NOMO-1 treated with DMSO at 0.1 percent for 48 hours (cell line): ENCODE results near the gene KCNJ4.

Source experiments
- DNase-seq: peaks from one replicate; lab custom pipeline; 2025; ENCODE audit not compliant: unreplicated experiment; lab: John Stamatoyannopoulos, UW

Gene KCNJ4

DNA sequence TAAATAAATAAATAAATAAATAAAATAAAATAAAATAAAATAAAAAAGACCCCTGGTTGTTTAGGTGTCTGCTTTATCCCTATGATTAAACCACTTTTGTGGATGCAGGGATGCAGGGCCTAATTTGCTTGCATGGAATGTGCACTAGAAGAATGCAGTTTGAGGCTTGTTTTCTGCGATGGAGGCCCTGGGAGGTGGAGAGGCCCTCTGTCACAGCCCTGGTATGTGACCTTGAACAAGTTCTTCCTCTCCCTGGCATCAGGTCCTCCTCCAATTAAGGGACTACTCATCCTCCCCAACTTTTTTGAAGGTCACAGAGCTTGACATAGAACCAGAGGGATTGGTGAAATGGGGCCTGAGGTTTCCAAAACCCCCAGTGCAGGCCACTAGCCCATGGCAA is 22.7 kb downstream of the KCNJ4 start:
- no peak for DNase-seq

DNA sequence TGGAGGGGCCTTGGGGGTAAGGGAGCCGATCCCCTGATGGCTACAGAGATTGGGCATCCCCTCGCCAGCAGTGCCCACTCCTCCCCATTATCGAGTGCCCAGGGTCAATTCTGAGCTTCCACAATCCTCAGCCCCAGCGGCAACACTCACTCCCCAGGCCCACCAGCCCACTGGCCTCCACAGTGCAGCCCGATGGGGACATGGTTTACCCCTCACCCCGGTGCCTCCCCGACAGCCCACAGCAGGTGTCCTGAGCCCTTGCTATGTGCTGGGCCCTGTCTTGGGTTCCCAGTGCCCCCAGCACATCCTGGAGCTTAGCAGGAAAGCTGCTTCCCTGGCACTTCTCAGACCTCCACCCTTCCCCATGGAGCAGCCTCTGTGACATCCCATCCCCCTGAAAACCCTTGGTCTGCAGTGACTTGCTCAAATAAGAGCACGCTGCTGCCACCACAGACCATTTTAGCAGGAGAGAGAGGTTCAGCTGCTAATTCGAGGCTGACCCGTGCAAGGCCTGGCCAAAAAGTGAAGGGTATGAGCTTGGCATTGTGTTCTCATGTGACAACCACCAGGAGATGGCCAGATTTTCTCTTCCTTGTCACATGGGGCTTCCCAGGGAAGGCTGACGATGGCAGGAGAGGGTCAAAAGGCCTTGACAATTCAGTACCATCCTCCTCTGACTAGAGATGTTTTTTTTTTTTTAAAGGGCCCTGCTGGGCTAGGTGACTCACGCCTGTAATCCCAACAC is 23.6 kb downstream of the KCNJ4 start:
- no peak for DNase-seq

DNA sequence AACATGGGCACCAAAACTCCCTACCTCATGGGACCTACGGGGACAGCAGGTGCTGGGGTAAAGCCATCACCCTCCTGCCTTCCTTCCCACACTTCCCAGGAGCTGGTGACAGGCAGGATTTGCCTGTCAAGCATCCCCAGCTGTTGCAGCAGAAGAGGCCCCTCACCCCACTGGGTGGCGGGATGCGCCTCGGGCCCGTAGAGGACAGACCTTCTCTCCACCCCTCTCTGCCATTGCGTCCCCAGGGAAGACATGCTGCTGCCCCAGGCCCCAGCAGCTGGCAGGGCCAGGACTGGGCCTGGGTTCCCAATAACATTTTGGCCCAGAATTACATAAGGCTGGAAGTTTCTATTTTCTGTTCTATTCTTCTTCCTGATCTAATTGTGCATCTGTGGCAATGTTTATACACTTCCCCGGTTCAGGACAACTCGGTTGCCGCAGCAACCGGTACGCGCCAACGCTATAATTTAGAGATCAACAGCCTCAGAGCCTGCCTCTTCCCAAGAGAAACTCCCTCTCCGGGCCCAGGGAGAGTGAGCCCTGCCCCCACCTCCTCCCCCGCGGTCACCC is 25.4 kb downstream of the KCNJ4 start:
- no peak for DNase-seq

DNA sequence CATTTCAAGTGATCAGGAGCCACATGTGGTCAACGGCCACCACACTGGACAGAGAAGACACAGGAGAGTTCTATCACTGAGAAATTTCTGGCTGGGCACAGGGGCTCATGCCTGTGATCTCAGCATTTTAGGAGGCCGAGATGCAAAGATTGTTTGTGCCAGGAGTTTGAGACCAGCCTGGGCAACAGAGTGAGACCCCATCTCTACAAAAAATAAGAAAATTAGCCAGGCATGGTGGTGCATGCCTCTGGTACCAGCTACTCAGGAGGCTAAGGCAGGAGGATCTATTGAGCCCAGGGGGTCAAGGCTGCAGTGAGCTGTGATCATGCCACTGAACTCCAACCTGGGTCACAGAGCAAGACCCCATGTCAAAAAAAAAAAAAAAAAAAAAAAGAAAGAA is 26.3 kb downstream of the KCNJ4 start:
- no peak for DNase-seq

DNA sequence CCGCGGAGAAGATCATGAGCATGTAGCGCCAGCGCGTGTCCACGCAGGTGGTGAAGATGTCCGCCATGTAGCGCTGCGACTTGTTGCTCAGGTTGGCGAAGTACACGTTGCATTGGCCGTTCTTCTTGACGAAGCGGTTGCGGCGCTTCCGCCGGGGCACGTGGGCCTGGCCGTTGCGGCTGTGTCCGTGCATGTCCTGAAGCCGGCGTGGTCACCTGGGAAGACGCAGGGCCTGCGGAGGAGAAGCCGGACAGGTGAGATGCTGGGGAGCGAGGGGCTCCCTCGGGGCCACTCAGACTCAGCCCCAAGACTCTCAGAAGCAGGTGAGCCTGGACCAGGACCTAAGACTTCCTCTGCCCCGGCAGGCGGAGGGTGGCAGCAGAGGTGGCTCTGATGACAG is 27.1 kb downstream of the KCNJ4 start:
- no peak for DNase-seq

DNA sequence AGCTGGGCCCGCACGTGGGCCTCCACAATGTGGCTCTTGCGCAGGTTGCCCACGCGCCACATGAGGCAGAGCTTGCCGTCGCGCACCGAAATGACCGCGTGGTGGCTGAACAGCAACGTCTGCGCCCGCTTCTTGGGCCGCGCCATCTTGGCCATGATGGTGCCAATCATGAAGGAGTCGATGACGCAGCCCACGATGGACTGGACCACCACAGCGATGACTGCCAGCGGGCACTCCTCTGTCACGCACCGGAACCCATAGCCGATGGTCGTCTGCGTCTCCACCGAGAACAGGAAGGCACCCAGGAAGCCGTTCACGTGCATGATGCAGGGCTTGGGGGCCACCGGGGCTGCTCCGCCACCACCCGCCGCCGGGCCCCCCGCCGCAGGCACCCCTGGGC is 27.5 kb downstream of the KCNJ4 start:
- DNase-seq = no peak

DNA sequence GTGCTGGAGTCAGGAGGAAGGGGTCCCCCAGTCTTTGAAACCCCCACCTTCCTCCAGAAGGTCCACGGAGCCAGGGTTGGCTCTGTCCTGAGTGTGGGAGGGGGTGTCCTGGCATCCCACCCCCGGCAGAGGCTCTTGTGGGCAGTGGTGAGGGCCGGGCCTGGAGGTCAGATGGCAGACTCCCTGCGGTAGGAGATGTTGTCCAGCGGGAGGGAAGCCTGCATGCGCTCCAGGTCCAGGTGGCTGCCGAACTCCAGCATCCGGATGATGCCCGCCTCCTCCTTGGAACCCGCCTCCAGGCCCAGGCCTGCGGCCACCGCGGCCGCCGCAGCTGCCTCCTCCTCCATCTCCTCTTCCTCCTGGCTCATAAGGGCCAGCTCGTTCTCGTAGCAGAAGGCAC is 28.4 kb downstream of the KCNJ4 start:
- DNase-seq = no peak

DNA sequence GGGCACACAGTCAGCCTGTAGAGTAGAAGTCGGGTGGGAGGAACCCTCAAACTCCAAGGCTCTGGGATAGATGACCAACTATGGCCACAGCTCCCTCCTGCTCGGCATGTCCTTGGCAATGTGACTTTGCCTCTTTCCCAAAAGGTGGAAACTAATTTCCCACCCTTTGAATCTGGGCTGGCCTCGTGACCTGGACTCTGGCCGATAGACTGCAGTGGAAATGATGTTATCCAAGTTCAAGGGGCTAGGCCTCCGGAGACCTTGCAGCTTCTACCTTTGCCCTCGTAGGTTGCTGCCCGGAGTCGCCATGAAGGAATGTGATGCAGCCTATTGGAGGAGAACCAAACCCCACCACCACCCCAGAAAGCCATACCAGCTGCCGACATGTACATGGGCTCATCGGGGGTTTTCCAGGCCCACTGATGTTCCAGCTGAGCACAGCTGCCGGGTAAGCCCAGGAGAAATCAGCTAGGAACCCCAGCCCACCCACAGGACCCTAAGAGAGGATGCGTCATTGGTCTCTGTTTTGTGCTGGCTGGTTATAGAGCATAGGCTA is 30.4 kb downstream of the KCNJ4 start:
- no peak for DNase-seq

DNA sequence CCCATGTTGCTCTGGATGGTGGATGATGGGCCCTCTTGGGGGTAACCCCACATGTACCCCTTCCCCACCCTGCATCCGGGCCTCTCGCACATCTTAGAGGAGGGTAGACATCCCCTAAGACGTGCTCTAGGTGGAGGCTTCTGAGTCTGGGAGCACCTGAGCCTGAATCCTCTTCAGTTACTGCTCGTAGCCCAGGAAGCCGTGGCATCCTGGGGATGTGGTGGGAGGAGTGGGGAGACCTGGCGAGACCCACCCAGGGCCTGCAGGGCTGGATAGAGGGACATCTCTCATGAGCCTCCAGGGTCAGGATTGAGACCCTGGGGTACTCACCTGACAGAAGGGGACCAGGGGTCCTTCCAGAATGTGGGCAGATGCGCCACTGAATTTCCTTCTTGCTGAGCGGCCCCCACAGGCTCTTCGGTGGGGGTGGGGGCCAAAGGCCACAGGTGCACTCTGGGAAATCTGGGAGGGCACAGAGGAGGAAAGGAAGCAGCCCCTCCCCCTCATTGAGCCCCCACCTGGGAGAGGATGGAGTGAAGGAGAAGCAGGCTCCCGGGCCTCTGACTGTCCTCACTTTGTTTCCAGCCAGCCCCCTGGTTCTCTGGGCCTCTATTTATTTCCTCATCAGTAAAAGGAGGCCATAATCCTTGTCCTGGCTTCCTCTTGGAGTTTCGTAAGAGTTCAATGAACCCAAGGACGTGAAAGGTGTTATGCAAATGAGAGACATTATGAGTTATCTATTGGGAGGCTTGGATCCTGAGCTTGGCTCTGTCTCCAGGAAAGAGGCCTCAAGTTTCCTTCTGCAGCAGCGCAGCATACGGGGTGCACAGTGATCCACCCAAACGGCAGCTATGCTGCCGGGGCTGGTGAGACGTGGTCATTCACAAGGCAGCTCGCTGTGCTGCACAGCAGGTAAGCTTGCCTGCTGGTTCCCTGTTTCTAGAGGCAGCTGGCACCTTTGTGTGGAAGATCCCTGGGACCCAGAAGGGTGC is 31.2 kb downstream of the KCNJ4 start:
- DNase-seq = peak; percentile 71

DNA sequence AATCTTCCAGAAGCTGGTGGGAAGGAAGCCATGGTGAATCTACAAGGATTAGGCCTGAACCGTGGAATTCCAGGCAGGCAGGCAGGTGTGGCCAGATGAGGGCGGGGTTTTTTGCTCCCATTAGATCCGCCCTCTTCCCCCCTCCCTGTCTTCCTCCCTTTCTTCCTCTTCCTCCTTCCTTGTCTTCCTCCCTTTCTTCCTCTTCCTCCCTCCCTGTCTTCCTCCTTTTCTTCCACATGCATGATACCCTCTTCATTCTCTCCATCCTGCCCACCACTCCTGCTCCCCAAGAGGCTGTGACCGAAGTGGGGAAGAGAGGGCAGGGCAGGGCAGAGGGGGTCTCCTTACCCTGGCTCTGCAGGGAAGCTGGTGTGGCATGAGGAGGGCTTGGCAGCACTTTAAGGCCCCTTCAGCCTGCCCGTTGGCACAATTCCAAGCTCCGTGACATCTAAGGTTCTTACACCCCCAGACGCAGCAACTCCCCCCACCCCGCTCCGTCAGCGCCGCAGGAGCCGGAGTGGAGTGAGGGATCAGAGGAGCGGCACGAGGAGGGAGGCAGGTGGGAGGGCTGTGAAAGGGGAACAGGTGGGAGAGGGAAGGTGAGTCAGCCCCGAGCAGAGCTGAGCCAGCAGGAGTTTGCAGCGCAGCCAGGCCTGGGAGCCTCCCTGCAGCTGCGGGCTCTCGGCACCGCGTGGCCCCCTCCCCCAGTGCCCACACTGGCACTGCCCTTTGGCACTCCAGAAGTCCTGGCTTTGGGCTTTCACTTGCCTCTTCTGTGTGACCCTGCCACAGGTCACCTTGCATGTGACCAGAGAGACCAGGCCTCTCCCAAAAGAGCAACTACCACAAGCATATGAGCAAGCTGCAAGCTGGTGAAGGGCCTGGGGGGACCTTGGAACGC is 32.1 kb downstream of the KCNJ4 start:
- DNase-seq = no peak

DNA sequence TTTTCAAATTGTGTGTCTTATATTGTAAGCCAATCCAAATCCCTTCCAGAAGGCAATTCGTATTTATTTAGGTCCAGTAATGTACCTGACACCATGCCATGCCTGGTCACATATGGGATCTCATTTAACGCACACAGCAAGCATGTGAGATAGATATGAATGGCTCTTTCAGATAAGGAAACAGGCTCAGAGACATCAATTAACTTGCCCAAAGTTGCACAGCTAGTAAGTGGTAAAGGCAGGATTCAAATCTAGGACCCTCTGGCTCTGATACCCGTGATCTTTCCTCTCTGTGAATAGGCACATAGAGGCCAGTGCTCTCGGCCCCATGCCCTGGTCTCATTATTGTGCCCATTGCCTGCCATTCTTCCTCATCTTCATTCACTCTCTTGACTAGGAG is 34.3 kb downstream of the KCNJ4 start:
- DNase-seq = no peak

DNA sequence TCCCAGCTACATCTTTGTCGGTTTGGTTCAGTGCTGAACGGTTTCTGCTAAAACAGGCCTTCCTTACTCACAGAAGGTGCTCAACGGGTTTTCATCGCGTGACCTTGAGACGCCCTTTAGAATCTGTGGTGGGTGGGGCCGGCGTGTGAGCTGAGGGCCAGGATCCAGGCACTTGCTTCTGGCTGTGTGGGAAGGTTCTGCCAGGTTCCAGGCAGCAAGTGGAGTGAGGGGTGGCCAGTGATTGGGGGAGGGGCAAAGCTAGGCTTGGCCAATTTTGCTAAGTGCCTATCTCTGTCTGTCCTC is 35.2 kb downstream of the KCNJ4 start:
- DNase-seq = no peak

DNA sequence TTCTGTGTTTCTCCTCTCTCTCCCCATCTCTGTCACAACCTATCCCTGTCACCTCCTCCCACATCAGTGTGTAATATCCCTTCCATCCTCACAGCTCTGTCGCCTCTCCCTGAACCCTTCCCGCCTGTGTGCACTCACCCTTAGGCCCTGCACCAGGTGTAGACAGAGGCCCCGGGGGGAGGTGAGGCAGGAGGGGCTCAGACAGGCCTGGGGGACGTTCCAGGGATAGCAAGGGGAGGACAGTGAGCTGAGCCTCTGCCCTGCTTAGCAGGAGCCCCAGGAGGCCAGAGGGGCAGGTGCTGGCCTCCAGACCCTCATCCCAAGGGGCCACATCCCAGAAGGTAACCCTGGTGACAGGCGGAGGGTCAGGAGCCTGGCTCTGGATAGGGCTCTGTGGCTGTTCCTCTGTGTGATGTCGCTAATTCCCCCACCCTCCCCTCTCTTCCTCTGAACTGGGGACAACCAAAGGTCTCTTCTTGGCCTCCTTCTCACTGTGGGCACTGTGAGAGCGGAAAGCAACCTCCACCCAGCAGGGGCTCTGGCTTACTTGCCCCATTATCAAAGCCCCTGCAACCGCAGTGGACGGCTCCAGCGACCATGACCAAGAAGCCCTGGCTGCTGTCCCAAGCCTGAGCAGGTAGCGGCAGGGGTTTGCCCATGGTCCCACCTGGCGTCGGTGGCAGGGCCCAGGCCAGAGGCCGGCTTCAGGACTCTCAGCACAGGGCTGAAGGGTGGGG is 35.7 kb downstream of the KCNJ4 start:
- DNase-seq = no peak

DNA sequence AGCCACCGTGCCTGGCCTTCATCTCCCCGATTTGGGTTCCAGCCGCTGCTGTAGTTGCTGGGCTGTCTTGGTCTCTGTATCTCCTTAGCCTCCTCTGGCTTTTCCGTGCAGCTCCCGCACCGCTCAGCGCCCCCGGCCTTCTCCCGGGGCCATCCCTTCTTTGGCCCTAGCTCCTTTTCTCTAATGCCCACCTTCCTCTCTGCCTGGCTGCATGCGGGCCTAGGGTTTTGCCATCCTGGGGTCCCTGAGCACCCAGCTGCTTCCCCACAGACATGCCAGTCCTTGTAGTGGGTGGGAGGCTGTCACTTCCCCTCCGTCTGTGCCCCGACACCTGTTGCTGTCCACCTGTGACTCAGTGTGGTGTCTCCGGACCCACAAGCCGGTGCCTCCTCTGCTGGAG is 36.4 kb downstream of the KCNJ4 start:
- no peak for DNase-seq

DNA sequence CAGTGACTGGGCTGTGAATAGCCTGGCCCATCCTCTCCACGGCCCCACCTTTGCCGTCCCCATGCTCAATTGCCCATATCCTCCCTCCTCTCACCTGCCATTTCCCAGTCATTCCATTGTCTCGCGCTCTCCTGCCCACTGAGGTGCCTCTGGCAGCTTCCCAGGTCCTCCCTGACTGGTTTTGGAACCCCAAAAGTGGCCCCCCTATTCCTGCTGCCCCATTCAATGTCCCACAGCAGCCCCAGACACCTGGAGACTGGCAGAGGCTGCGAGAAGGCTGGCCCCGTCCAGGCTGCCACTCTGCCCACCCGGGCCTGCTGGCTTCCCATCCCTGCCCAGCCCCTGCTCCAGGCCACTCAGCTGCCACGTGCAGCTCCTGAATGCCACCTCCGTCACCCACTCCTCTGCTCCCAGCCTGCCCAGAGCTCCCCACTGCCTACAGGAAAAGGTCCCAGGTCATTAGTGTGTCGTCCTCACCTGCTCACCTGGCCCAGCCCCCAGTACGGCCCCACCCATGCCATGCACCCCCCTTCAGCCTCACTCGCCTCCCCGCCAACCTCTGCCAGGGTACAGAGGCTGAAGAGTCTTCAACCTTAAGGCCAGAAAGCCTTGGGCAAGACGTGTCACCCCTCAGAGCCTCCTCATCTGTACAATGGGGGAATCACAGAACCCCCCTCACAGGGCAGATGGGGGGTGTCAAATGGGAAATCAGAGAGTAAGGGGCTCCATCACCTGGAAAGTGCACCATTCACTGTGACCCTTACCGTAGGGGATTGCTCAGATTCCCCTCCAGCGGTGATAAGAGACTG is 37.5 kb downstream of the KCNJ4 start:
- DNase-seq = no peak

DNA sequence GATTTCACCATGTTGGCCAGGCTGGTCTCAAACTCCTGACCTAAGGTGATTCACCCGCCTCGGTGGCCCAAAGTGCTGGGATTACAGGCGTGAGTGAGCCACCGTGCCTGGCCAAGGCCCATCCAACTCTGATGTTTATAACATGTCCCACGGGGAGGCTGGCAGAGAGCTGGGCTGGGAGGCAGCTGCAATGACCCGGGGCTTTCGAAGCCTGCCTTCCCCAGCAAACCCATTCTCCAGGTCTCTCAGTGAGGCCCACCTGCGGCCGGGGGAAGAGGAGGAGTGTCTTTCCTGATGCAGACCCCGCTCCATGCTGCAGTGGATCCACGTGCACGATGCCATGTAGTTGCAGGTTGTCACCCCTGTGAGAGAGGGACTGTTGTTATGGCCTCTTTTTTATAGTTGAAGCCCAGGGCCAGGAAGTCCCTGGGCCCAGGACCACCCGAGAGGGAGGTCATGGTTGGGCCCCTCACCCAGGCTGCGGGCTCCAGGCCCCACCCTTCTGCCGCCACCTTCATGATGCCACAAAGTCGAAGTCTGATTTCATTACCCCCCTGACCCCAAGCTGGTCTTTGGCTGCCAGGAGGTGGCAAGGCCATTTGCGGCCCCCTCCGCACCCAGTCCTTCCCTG is 38.3 kb downstream of the KCNJ4 start:
- no peak for DNase-seq

DNA sequence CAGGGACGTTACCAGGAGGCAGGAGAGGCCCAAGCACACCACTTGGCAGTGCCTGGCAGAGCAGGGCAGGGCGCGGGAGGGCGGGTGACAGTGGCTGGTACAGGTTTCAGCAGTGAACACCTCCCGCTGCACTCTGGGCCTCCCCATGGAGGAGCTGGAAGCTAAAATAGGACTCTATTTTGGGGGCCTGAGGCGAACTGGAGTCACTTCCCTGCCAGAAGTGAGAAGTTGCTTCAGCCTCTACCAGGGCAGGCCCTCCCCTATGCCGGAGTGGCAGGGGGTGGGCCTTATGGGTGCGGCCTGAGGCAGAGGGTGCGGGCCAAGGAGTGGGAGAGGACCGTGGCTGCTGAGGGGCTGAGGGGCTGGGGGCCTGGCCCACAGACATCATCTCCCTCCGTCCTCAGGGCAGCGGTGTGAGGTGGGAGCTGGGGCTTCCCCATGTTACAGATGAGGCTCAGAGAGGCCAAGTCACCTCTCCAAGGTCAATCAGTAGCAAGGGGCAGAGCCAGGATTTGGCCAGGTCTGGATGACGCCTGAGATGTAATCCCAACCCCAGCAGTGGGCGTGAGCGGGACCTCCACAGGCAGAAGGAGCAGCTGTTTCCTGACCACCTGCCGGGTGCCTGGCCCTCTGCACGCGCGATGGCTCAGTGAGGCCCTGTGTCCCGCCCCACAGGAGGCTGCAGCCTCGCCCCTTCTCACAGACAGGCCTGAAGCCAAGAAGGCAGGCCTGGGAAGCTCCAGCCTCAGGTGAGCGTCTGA is 39.3 kb downstream of the KCNJ4 start:
- DNase-seq = peak; percentile 29

DNA sequence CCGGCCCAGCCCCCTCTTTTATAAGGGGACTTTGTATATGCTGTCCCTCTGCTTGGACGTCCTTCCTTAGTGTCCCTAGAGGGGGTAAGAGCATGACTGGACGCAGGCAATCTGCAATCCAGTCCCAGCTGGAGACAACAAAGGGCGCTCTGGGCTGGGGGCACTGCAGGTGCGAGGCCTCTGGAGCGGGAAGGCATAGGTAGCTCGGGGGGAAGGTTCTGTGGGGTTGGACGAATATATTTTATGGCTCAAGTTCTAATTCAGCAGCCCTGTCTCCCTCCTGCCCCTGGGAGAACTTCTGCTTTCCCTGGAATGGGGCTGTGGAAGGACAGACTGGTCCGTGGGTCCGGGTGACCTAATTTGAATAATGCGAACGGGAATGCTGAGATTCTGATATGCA is 40.0 kb downstream of the KCNJ4 start:
- DNase-seq = no peak
